Gastrocnemius medialis (tissue), 4 donors: ENCODE measurements around the gene FAHD2A. TPM values are rescaled to one million over a fixed set of nuclear protein-coding genes. Genes with fewer than 3 reads are reported as not detected.
"Not testable (repeated sequence)": the region's sequence is repeated elsewhere in the genome, so short reads cannot be mapped to it uniquely, and the experiment has no call there.

Experiments
- ATAC-seq, 2 donors: fragments of 150-250 bp; one replicate each; pipeline ENCODE4 v1.9.1; 2016
- DNase-seq, 2 donors: peaks; one replicate each; pipeline ENCODE4 v3.0.0-alpha.2; 2019
- H3K27ac ChIP-seq, 4 donors: fragments of 200-600 bp; sonication (generic); 1 replicate in 1 of 4; 2 replicates in 3 of 4; pipeline ENCODE4 v1.5.1; 2016 to 2018; ENCODE audit warnings: mild to moderate bottlenecking in 2 of 4, moderate library complexity in 1 of 4
- H3K27me3 ChIP-seq, 3 donors: fragments of 200-600 bp; sonication (generic) in 2 of 3; 1 replicate in 1 of 3; 2 replicates in 2 of 3; pipeline versions ENCODE4 v1.5.1 to v1.6.0; 2016 to 2019; ENCODE audit warnings: mild to moderate bottlenecking in 1 of 3, moderate library complexity in 1 of 3
- H3K36me3 ChIP-seq, 2 donors: fragments of 200-600 bp; sonication (generic) in 1 of 2; one replicate each; pipeline ENCODE4 v1.5.1; 2017 to 2018
- H3K4me1 ChIP-seq, 2 donors: fragments of 200-600 bp; sonication (generic) in 1 of 2; one replicate each; pipeline ENCODE4 v1.5.1; 2016 to 2017; ENCODE audit warnings: mild to moderate bottlenecking in 2 of 2
- H3K4me3 ChIP-seq, 4 donors: fragments of 200-600 bp; sonication (generic) in 3 of 4; 1 replicate in 1 of 4; 2 replicates in 3 of 4; pipeline ENCODE4 v1.5.1; 2016 to 2019; ENCODE audit warnings: mild to moderate bottlenecking in 2 of 4
- H3K9me3 ChIP-seq, 3 donors: fragments of 200-600 bp; sonication (generic) in 2 of 3; 1 replicate in 1 of 3; 2 replicates in 2 of 3; pipeline ENCODE4 v1.5.1; 2016 to 2019
- POLR2A ChIP-seq, 2 donors: fragments of 450-650 bp; IDR thresholded peaks; one replicate each; pipeline ENCODE4 v1.6.1; 2017; ENCODE audit warnings: antibody characterized with exemption in 2 of 2, mild to moderate bottlenecking in 2 of 2, moderate library complexity in 2 of 2
- in situ Hi-C, 4 donors: fragments of 200-750 bp; cut with MboI; loops; one replicate each; pipeline versions ENCODE4 v1.15.0 to v1.8.0; 2017; ENCODE audit warnings: low sequenced_read_pairs in 4 of 4
- intact Hi-C: fragments of 100-400 bp; cut with DNase I; formaldehyde crosslinking; loops from one replicate; pipeline ENCODE4 v1.15.1; 2023; ENCODE audit warnings: low total_unique reads
- total RNA-seq, 4 donors: library from RNA; depleted of rRNA; stranded (reverse); fragments of >200 nt; gene quantifications; one replicate each; pipeline versions ENCODE4 v1.1.0 to v1.2.3, GENCODE V29; 2016
- TF ChIP-seq, protein P1 (sequence below), 5 experiments: fragments of 450-650 bp in 3 of 5; fragments of 200-600 bp in 2 of 5; sonication (generic) in 2 of 5; IDR thresholded peaks in 4 of 5; conservative IDR thresholded peaks in 1 of 5; 1 replicate in 4 of 5; 2 replicates in 1 of 5; pipeline ENCODE4 v1.5.1; 2016 to 2019; ENCODE audit warnings: antibody characterized with exemption in 5 of 5, mild to moderate bottlenecking in 3 of 5, moderate library complexity in 3 of 5

Gene FAHD2A
- total RNA-seq, 4 donors from 2014 or later, result 18.4 to 28.3 (median 27.0) TPM

DNA sequence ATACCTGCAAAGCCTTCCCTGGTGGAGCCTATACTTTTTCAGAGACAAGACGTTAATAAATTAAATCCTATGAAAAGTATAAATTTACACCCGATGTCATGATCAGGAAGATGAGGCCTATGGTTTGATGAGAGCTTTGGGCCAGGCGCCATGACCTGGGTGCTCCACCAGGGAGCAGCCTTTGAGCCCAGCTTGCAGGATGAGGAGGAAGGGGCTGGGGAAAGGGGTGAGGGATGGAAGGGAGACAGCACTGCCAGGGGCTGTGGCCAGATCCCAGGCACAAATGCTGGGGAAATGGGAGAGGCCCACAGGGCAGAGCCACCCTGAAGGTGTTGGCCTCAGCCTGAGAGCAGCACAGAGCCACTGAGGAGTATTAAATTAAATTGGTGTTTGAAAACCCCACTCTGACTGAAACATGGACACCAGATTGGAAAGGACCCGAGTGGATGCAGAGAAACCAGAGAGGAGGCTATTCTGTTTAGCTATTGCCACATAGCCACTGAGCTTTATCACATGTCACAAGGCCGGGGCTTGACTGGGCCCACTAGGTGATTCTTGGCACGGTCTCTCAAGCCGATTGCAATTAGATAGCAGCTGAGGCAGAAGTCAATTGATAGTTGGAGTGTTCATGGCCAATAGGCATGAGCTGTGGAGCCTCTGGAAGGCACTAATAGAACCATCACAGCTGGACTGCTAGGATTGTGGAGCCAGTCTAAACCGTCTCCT is 9.6 kb upstream of the FAHD2A start:
- no peak overlapping the region for H3K27ac ChIP-seq
- ATAC-seq (no peak), DNase-seq (no peak)
- H3K36me3 ChIP-seq, result no peaks in the 10 kb centered on the region
- H3K27me3 ChIP-seq, result no peaks in the 10 kb centered on the region
- in situ Hi-C loops (no loop called here), intact Hi-C loops (no loop called here)
- TF ChIP-seq, protein P1, sequence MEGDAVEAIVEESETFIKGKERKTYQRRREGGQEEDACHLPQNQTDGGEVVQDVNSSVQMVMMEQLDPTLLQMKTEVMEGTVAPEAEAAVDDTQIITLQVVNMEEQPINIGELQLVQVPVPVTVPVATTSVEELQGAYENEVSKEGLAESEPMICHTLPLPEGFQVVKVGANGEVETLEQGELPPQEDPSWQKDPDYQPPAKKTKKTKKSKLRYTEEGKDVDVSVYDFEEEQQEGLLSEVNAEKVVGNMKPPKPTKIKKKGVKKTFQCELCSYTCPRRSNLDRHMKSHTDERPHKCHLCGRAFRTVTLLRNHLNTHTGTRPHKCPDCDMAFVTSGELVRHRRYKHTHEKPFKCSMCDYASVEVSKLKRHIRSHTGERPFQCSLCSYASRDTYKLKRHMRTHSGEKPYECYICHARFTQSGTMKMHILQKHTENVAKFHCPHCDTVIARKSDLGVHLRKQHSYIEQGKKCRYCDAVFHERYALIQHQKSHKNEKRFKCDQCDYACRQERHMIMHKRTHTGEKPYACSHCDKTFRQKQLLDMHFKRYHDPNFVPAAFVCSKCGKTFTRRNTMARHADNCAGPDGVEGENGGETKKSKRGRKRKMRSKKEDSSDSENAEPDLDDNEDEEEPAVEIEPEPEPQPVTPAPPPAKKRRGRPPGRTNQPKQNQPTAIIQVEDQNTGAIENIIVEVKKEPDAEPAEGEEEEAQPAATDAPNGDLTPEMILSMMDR (IDR thresholded peaks at IDR 0.05 in 4 of 5, conservative IDR thresholded peaks at IDR 0.05 in 1 of 5), result no peak
- no peak for TF ChIP-seq POLR2A (IDR thresholded peaks at IDR 0.05)
- H3K9me3 ChIP-seq, result no peaks in the 10 kb centered on the region
- H3K4me3 ChIP-seq, result no peak overlapping the region
- H3K4me1 ChIP-seq, result no peaks in the 10 kb centered on the region

DNA sequence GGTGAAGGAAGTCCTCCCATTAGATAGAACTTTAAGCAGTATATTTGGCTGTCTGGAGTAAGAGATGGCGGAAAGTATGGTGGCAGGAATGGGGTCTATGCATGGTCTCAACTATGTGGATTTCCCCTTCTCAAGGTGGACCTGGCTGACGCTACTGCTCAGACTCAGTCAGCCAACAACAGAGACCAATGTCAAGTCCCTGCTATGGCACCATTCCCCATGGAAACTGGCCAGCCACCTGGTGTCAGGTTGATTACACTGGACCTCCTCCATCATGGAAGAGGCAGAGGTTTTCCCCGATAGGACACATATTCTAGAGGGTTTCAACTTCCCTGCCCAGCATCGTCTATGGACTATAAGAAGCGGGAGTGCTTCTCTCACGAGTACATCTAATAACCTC is 8.6 kb upstream of the FAHD2A start:
- TF ChIP-seq, protein P1 (IDR thresholded peaks at IDR 0.05 in 4 of 5, conservative IDR thresholded peaks at IDR 0.05 in 1 of 5), result no peak
- TF ChIP-seq POLR2A (IDR thresholded peaks at IDR 0.05), result no peak
- Histone ChIP-seq H3K4me3 (no peak overlapping the region), H3K27me3 (no peaks in the 10 kb centered on the region), H3K27ac (no peak overlapping the region), H3K36me3 (no peaks in the 10 kb centered on the region), H3K9me3 (no peaks in the 10 kb centered on the region), H3K4me1 (no peaks in the 10 kb centered on the region)
- no peak for DNase-seq
- in situ Hi-C loops, result no loop called here
- intact Hi-C loops, result no loop called here
- no peak for ATAC-seq

DNA sequence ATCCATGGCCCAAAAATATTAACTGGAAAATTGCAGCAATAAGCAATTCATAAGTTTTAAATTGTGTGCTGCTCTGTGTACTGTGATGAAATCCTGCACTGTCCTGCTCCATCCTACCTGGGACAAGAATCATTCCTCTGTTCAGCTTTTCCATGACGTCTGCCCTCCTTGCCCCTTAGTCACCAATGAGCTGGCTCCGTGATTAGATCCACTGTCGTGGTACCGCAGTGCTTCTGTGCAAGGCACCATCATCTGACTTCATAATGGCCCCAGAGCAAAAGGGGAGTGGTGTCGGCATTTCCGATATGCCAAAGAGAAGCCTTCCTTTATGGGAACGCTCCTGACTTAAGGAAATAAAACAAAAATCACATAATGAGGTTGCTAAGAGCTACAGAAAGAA is 3.4 kb upstream of the FAHD2A start:
- no peaks in the 10 kb centered on the region for H3K36me3 ChIP-seq
- H3K9me3 ChIP-seq, result no peaks in the 10 kb centered on the region
- no peak for ATAC-seq
- H3K27ac ChIP-seq, result no peak overlapping the region
- H3K27me3 ChIP-seq, result no peaks in the 10 kb centered on the region
- no peak for DNase-seq
- TF ChIP-seq, protein P1 (IDR thresholded peaks at IDR 0.05 in 4 of 5, conservative IDR thresholded peaks at IDR 0.05 in 1 of 5), result no peak
- TF ChIP-seq POLR2A (IDR thresholded peaks at IDR 0.05), result no peak
- intact Hi-C loops (no loop called here), in situ Hi-C loops (no loop called here)
- H3K4me3 ChIP-seq, result no peak overlapping the region
- peaks cover 12 to 18% of the 10 kb centered on the region in 2 donors for H3K4me1 ChIP-seq

DNA sequence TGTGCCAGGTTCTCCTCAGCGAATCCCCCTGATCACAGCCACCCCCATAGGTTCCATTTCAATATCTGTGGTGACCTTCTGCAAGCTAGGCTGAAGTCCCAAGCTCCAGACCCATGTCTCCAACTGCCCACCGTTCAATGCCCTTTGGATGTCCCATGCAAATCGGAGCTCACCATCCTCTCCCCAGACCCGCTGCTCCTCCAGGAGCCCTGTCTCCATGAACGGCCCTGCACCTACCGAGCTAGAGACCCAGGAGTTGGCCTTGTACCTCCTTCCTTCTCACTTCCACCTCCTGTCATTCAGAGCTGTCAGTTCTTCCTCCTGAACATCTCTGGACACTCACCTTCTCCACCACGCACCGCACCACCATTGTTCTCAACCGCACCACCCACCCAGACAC is 1.0 kb upstream of the FAHD2A start:
- peaks cover 12 to 18% of the 10 kb centered on the region in 2 donors for H3K4me1 ChIP-seq
- peak overlapping the region; percentile 90 to 99 (median 96) for H3K4me3 ChIP-seq
- H3K27me3 ChIP-seq, result no peaks in the 10 kb centered on the region
- no peak for DNase-seq
- intact Hi-C loops (loop anchor here (5.0 kb wide), 1 partner anchor 326 kb away; no protein-coding TSS in a partner anchor), in situ Hi-C loops (no loop called here)
- no peaks in the 10 kb centered on the region for H3K9me3 ChIP-seq
- H3K27ac ChIP-seq, result peak overlapping the region in 1 of 4 donors; percentile 92
- H3K36me3 ChIP-seq, result no peaks in the 10 kb centered on the region
- ATAC-seq, result no peak
- no peak for TF ChIP-seq POLR2A (IDR thresholded peaks at IDR 0.05)
- TF ChIP-seq, protein P1 (IDR thresholded peaks at IDR 0.05 in 4 of 5, conservative IDR thresholded peaks at IDR 0.05 in 1 of 5), result no peak

DNA sequence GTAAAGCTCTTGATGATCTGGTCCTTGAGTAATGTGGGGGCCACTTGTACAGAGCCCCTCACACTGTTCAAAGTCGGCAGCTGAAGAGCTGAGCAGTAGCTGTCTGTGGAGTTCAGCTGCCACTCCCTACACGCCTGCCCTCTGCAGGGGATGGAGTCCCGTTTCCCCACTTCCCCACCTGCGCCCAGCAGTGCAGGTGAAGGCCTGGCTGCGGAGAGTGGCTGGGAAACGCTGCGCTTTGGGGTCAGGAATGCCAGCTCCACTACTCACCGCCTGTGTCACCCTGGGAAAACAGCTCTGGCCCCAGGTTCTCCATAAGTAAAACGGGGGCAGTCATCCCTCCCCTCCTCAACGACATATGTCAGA is 521 bp upstream of the FAHD2A start:
- Histone ChIP-seq H3K4me3 (peak overlapping the region; percentile 90 to 99 (median 96)), H3K27ac (peak overlapping the region; percentile 85 to 96 (median 90)), H3K4me1 (peaks cover 12 to 18% of the 10 kb centered on the region in 2 donors)
- ATAC-seq, result peak; percentile 51 to 53
- H3K36me3 ChIP-seq, H3K9me3 ChIP-seq, H3K27me3 ChIP-seq, in situ Hi-C loops, DNase-seq: not testable (repeated sequence)
- intact Hi-C loops, result loop anchor here (2.0 to 5.0 kb wide), 2 partner anchors 57 to 325 kb away; no protein-coding TSS in a partner anchor
